ENCODE results near the gene TTLL8. TPM values are rescaled to one million over a fixed set of nuclear protein-coding genes. Genes with fewer than 3 reads are reported as not detected.

The TTLL8 gene
- total and polyA plus RNA-seq, 5 experiments from 2014 or later: not detected

DNA sequence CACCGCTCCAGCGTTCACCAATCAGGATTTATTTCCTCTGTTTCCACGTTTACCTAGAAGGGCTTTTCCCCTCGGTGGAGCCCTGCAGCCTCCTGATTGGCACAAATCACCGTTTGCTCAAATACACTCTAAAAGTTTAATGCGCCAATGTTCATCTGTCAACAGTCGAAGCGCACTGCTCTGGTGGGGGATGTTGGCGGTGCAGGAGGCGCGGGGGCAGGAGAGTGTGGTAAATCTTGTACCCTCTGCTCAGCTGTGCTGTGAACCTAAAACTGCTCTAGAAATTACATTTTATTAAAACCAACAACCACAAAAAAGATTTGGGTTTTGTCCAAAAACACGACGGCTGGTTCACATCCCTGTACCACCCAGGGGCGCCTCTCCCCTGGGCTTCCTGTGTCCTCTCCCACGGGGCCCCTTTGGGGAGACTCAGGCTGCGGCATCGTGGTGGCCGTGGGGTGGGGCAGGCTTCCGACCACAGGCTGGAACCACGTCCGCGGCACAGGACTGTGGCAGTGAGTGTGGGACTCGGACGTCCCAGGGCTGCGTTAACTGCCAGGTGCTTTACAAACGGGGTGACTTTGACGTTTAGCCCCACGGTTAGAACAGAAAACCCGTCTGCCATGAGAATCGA is 13.5 kb downstream of the TTLL8 start:
- ATAC-seq (peak; percentile 25 to 80), DNase-seq (peak in 1 of 10 donors; percentile 8)
- H3K27me3 Mint-ChIP-seq: peaks cover 12 to 32% (median 18%) of the 10 kb centered on the region in 5 donors
- H3K4me1 Mint-ChIP-seq: peaks cover 3 to 14% (median 12%) of the 10 kb centered on the region in 4 donors
- no peak overlapping the region for H3K27ac Mint-ChIP-seq
- POLR2A ChIA-PET: no interaction called here
- peaks cover 0 to under 1% (median 0%) of the 10 kb centered on the region in 9 donors for H3K9me3 Mint-ChIP-seq
- peak overlapping the region in 4 of 10 donors; percentile 33 to 66 (median 52) for H3K4me3 Mint-ChIP-seq
- peaks cover 0 to 3% (median 0%) of the 10 kb centered on the region in 3 donors for H3K36me3 Mint-ChIP-seq

DNA sequence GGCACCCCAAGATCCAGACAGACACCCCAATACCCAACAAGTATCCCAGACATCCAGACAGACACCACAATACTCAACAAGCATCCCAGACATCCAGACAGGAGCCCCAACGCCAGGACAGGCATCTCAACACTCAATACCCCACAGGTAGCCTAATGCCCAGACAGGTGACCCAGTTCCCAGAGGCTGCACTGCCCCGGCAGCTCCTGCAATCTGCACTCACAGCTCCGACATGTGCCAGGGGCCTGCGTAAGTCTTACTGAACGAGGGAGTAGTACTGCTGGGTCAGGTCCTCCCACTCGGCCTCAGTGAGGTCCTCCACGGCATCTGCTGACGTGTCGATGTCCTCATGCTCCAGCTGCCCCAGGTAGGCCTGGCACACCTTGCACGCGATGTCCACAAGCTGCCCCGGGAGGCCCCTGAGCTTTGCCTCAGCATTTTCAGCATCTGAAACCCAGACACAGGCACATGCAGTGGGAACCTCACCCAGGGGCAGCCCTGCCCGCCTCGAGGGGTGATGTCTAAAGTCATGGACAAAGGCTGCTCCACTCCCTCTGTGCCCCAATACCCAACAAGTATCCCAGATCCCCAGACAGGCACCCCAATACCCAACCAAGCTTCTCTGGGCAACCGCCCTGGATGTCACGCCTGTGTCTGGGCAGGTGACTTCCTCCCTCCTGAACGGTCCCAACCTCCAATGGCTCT is 16.6 kb downstream of the TTLL8 start:
- no peak for DNase-seq
- peak overlapping the region in 1 of 10 donors; percentile 13 for H3K27ac Mint-ChIP-seq
- H3K36me3 Mint-ChIP-seq: peaks cover 0 to 9% (median 9%) of the 10 kb centered on the region in 3 donors
- H3K4me1 Mint-ChIP-seq: peaks cover 3 to 14% (median 12%) of the 10 kb centered on the region in 4 donors
- peaks cover 12 to 32% (median 18%) of the 10 kb centered on the region in 5 donors for H3K27me3 Mint-ChIP-seq
- POLR2A ChIA-PET: no interaction called here
- H3K4me3 Mint-ChIP-seq: no peak overlapping the region
- ATAC-seq: no peak
- peaks cover 0 to 18% (median 8%) of the 10 kb centered on the region in 9 donors for H3K9me3 Mint-ChIP-seq

DNA sequence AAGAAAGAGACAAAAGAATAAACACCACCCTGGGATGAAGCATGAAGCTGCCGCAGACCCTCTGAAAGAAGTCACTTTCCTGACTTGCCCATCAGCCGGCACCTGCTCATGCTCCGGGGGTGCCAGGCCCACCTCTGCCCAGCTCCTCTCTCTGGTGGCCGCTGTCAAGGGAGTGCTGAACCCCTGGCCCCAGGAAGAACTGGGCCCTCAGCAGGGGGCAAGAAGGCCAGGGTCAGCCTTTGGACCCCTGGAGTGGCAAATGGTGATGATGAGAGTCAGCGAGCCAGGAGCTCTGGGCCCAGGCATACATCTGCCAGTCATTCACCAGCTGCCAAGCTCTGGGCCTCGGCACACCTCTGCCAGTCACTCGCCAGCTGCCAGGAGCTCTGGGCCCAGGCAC is 17.4 kb downstream of the TTLL8 start:
- POLR2A ChIA-PET: no interaction called here
- no peak for DNase-seq
- Mint-ChIP-seq H3K4me3 (no peak overlapping the region), H3K27me3 (peaks cover 12 to 32% (median 18%) of the 10 kb centered on the region in 5 donors), H3K36me3 (peaks cover 0 to 9% (median 9%) of the 10 kb centered on the region in 3 donors), H3K4me1 (peaks cover 3 to 14% (median 13%) of the 10 kb centered on the region in 4 donors), H3K9me3 (peaks cover 0 to 18% (median 8%) of the 10 kb centered on the region in 9 donors), H3K27ac (no peak overlapping the region)
- no peak for ATAC-seq

DNA sequence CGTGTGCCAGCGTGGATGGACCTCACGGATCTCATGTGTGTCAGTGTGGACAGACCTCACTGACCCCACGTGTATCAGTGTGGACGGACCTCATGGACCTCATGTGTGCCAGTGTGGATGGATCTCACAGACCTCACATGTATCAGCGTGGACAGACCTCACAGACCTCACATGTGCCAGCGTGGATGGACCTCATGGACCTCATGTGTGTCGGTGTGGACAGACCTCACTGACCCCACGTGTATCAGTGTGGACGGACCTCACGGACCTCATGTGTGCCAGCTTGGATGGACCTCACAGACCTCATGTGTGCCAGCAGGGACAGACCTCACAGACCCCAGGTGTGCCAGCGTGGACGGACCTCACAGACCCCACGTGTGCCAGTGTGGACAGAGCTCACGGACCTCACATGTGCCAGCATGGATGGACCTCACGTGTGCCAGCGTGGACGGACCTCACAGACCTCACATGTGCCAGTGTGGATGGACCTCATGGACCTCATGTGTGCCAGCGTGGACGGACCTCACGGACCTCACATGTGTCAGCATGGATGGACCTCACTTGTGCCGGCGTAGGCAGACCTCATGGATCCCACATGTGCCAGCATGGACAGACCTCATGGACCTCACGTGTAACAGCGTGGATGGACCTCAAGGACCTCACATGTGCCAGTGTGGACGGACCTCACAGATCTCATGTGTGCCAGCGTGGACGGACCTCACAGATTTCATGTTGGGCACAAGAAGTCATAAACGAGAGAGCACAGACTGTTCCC is 18.2 kb downstream of the TTLL8 start:
- Mint-ChIP-seq H3K27me3 (peaks cover 13 to 32% (median 18%) of the 10 kb centered on the region in 5 donors), H3K4me3 (no peak overlapping the region), H3K36me3 (peaks cover 0 to 9% (median 9%) of the 10 kb centered on the region in 3 donors), H3K4me1 (peaks cover 3 to 17% (median 13%) of the 10 kb centered on the region in 4 donors), H3K9me3 (peaks cover 0 to 18% (median 8%) of the 10 kb centered on the region in 9 donors), H3K27ac (no peak overlapping the region)
- POLR2A ChIA-PET: no interaction called here
- DNase-seq (no peak), ATAC-seq (no peak)

DNA sequence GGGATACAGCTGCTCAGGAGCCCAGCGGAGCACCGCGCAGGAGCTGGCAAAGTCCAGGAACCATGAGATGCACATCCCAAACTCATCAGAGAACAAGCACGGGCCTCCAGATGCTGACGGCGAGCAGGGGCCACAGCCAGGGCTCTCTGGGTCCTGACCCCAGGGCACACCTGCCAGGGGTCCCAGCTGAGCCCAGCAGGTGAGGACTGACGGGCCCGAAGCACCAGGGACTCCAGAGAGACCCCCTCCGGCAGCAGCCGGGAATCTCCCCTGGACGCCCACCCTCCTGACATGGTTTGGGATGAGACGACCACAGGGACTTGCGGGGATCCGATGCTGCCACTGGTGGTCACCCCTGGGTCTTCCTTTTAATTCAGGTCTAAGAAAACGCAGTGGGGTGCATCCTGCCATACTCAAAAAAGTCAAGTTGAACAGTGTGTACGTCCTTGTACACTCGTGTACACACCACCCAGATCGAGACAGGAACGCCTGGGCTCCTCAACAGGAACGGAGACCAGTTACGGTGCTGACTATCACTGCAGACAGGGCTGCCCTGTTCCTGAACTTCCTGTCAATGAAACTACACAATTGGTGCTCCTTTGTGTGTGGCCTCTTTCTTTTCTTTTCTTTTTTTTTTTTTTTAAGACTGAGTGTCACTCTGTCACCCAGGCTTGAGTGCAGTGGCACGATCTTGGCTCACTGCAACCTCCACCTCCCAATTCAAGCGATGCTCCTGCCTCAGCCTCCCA is 21.9 kb downstream of the TTLL8 start:
- ATAC-seq (no peak), DNase-seq (no peak)
- Mint-ChIP-seq H3K27me3 (peaks cover 1 to 13% (median 5%) of the 10 kb centered on the region in 5 donors), H3K4me3 (no peak overlapping the region), H3K9me3 (peaks cover 0 to 18% (median 8%) of the 10 kb centered on the region in 9 donors), H3K27ac (no peak overlapping the region), H3K36me3 (peaks cover 0 to 9% (median 9%) of the 10 kb centered on the region in 3 donors), H3K4me1 (peaks cover 0 to 12% (median 4%) of the 10 kb centered on the region in 4 donors)
- POLR2A ChIA-PET: no interaction called here

DNA sequence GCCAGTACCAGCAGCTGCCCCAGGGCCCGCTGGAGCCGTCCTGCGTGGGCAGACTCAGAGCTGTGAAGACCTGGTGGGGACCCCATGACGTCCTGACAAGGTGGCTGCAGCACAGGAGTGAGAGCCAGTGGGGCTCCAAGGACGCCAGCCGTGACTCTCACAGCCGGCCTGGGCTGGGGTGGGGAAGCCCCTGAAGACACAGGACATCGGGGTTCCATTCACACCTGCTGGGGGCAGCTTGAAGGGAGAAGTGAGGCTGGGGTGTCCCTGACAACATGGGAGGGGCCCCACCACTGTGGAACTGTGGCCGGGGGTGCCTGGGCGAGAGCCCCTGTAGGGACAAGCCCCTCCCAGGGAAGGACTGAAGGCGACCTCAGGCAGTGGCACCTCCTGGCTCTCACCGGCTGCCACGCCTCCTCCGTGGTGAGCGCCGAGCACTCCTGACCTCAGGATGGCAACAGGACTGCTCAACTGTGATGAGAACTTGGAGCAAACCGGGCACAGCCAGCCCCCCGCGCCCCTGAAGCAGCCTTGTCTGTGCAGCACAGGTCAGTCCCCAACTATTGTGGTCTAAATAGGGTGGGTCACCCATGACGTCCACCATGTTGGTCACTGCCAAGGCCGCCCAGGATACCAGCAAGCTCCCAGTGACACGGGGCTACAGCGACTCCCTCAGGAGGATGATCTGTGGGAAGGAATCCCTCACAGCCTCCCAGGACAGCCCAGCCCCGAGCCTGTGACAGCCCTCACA is 22.8 kb downstream of the TTLL8 start:
- POLR2A ChIA-PET: interaction anchor here (0.8 kb wide), 1 partner anchor 75 kb away, joined by 3 read pairs; the partner anchor contains the start of gene PIM3
- Mint-ChIP-seq H3K4me1 (peaks cover 0 to 12% (median 4%) of the 10 kb centered on the region in 4 donors), H3K9me3 (peaks cover 0 to 18% (median 8%) of the 10 kb centered on the region in 9 donors), H3K4me3 (peak overlapping the region in 2 of 10 donors; percentile 9 to 14), H3K27ac (no peak overlapping the region), H3K27me3 (peaks cover 0 to 15% (median 5%) of the 10 kb centered on the region in 5 donors), H3K36me3 (peaks cover 0 to 9% (median 8%) of the 10 kb centered on the region in 3 donors)
- no peak for ATAC-seq
- no peak for DNase-seq

DNA sequence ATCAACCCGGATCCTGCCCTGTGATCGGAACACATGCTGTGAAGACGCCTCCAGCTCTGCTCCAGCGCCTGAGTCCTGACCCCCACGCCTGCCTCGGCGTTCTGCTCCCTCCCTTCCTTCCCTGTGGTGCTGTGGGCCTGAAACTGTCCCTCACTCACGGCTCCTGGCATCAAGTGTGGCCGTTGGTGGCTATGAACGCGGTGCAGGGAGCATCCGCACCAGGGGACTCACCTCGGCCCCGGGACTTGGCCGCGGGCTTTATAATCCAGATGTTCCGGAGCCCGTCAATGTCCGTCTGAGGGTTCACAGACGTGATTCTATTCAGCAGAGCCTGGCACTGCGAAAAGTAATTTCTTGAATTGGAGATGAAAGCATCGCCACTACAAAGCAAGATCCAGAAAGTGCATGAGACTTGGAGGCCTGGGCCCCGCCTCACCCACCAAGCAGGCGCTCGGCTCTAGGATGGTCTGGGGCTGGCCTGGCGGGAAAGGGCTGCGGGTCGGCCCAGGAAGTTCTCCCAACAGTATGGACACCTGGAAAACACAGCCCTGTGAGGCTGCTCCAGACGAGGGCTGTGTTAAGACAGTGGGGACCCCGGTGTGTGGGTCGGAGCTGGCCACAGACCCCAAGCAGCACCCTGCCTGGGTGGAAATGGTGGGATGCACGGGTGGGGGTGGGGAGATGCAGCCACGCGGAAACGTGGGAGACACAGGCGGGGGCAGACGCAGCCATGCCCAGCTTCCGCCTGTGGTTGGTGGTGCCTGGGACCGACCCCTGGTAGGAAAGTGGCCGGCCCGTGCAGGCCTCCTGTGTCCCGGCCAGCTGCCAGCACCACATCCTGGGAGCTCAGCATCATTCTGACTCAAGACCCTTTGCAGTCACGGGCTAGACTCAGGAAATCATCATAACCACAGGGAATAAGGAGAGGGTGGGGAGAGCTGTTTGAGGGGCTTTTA is 23.7 kb downstream of the TTLL8 start:
- H3K9me3 Mint-ChIP-seq: peaks cover 0 to 17% (median 6%) of the 10 kb centered on the region in 9 donors
- H3K36me3 Mint-ChIP-seq: peaks cover 0 to 7% (median 5%) of the 10 kb centered on the region in 3 donors
- peaks cover 0 to 12% (median 4%) of the 10 kb centered on the region in 4 donors for H3K4me1 Mint-ChIP-seq
- H3K27ac Mint-ChIP-seq: no peak overlapping the region
- POLR2A ChIA-PET: interaction anchor here (0.8 kb wide), 1 partner anchor 74 kb away, joined by 3 read pairs; the partner anchor contains the start of gene PIM3
- H3K4me3 Mint-ChIP-seq: peak overlapping the region in 4 of 10 donors; percentile 9 to 29 (median 12)
- DNase-seq: no peak
- peaks cover 0 to 15% (median 4%) of the 10 kb centered on the region in 5 donors for H3K27me3 Mint-ChIP-seq
- ATAC-seq: no peak

DNA sequence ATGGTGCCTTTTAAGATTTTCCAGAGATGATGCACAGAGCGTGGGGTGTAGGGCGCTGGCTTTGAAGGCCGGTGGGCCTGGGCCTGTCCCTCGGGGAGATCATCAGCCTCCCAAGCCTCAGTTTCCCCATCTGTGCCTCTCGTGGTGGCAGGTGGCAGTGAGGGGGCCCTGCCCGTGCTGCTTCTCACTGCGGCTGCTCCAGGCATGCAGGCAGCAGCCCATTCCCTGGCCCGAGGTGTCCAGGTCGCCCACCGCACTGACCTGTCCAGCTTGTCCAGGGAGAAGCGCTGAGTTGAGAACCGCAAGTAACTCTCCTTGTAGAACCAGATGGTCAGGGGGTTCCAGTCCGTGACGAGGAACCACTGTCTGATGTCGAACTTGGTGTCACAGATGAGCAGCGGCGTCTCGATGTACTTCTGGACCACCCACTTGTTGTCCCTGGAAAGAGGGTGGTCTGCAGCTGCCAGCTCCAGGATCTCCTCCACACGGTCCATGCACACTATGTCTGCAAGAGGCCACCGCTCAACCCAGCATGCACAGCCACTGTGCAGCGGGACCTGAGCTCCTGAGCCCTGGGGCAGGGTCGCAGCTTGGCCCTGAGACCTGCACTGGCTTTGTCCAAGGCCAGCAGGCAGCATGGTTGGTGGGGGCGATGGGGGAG is 25.0 kb downstream of the TTLL8 start:
- peaks cover 0 to under 1% (median 0%) of the 10 kb centered on the region in 3 donors for H3K36me3 Mint-ChIP-seq
- ATAC-seq: no peak
- peaks cover 0 to 12% (median 4%) of the 10 kb centered on the region in 4 donors for H3K4me1 Mint-ChIP-seq
- peaks cover 0 to 4% (median under 1%) of the 10 kb centered on the region in 9 donors for H3K9me3 Mint-ChIP-seq
- peaks cover 2 to 16% (median 5%) of the 10 kb centered on the region in 5 donors for H3K27me3 Mint-ChIP-seq
- no peak overlapping the region for H3K4me3 Mint-ChIP-seq
- POLR2A ChIA-PET: no interaction called here
- no peak for DNase-seq
- H3K27ac Mint-ChIP-seq: no peak overlapping the region

DNA sequence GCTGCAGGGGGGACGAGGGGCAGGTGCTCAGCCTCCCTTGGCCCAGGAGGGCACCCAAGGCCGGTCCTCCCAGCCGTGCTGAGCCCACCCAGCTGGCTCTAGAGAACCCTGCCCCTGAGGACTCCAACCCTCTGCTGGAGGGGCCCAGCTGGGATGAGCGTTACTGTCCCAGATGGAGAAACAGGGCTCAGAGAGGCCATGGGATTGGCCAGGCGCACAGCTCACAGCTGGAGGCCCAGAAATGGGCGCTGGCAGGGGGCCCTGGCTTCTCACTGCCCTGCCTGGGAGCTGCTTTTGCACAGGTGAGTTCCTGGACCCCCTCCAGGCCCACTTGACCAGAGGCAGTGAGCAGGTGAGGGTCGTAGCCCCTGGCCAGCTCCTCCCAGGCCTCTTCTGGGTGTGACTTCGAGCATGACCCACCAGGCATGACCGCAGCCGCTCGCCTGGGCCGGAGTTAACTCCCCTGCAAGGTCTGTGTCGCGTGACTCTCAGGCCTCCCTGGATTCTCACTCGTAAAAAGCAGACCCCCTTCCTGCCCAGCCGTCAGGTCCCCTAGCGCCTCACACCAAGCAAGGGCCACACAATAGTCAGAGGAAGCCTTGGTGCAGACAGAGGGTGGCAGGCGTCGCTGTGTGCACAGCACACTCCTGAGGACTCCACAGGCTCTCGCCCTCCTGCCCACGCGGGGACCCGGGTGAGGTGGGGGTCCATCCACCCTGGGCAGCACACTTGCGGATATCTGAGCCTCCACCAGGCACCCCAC is 25.8 kb downstream of the TTLL8 start:
- H3K27ac Mint-ChIP-seq: no peak overlapping the region
- H3K4me3 Mint-ChIP-seq: no peak overlapping the region
- H3K4me1 Mint-ChIP-seq: peaks cover 0 to 14% (median 8%) of the 10 kb centered on the region in 4 donors
- DNase-seq (no peak), ATAC-seq (no peak)
- POLR2A ChIA-PET: interaction anchor here (2.2 to 2.6 kb wide), 2 partner anchors 102 to 265 kb away, joined by 4 to 9 read pairs; no protein-coding TSS in a partner anchor
- no peaks in the 10 kb centered on the region for H3K9me3 Mint-ChIP-seq
- H3K36me3 Mint-ChIP-seq: no peaks in the 10 kb centered on the region
- peaks cover 3 to 16% (median 5%) of the 10 kb centered on the region in 5 donors for H3K27me3 Mint-ChIP-seq
